ENCODE results near the gene SLC38A3.

- no peak for TF ChIP-seq EZH2 (IDR thresholded peaks at IDR 0.05)
- no peak for TF ChIP-seq POLR2AphosphoS5 (IDR thresholded peaks at IDR 0.05; ENCODE audit: borderline replicate concordance, low read depth, low read length)
Measured at GRCh38 chr3:50210176-50210509, 5.1 kb downstream of the SLC38A3 start.
